ENCODE measurements around the gene PRR16.

DNA sequence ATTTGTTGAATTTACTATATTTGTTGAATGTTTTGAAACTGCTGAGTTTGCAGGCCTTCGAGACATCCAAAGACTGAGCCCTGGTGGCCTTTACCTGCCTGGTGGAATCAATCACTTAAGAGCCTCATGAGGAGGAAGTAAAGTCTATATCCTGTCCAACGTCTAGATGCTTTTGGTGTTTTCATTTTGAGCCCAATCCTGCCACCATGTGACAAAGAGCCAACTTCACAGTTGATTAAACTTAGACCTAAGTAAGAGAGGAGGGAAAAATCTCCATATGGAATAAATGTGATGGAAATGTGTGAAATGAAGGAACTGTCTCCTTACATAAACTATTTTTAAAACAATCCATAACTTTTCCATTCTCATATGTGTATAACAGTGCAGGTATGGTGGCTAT is 220.1 kb downstream of the PRR16 start:
- TF ChIP-seq CERS6 (CRISPR knock-in tag; IDR thresholded peaks at IDR 0.05) (no peak), NFATC3 (CRISPR knock-in tag; IDR thresholded peaks at IDR 0.05) (no peak), ZNF263 (CRISPR knock-in tag; IDR thresholded peaks at IDR 0.05) (no peak)
- TF ChIP-seq, protein P1, sequence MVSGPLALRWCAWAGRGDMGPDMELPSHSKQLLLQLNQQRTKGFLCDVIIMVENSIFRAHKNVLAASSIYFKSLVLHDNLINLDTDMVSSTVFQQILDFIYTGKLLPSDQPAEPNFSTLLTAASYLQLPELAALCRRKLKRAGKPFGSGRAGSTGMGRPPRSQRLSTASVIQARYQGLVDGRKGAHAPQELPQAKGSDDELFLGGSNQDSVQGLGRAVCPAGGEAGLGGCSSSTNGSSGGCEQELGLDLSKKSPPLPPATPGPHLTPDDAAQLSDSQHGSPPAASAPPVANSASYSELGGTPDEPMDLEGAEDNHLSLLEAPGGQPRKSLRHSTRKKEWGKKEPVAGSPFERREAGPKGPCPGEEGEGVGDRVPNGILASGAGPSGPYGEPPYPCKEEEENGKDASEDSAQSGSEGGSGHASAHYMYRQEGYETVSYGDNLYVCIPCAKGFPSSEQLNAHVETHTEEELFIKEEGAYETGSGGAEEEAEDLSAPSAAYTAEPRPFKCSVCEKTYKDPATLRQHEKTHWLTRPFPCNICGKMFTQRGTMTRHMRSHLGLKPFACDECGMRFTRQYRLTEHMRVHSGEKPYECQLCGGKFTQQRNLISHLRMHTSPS (CRISPR knock-in tag; IDR thresholded peaks at IDR 0.05; ENCODE audit: low read depth): no peak
- TF ChIP-seq, protein P2, sequence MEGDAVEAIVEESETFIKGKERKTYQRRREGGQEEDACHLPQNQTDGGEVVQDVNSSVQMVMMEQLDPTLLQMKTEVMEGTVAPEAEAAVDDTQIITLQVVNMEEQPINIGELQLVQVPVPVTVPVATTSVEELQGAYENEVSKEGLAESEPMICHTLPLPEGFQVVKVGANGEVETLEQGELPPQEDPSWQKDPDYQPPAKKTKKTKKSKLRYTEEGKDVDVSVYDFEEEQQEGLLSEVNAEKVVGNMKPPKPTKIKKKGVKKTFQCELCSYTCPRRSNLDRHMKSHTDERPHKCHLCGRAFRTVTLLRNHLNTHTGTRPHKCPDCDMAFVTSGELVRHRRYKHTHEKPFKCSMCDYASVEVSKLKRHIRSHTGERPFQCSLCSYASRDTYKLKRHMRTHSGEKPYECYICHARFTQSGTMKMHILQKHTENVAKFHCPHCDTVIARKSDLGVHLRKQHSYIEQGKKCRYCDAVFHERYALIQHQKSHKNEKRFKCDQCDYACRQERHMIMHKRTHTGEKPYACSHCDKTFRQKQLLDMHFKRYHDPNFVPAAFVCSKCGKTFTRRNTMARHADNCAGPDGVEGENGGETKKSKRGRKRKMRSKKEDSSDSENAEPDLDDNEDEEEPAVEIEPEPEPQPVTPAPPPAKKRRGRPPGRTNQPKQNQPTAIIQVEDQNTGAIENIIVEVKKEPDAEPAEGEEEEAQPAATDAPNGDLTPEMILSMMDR (CRISPR knock-in tag; IDR thresholded peaks at IDR 0.05): no peak
